GM12891 (cell line): ENCODE measurements around the gene GALM.

Source experiments
- PAX5 ChIP-seq: IDR thresholded peaks from 2 replicates; pipeline ENCODE4 v1.6.1; 2011; ENCODE audit warnings: low read length, moderate library complexity, mild to moderate bottlenecking; ENCODE audit not compliant: insufficient read depth, severe bottlenecking
- POLR2A ChIP-seq: IDR thresholded peaks from 2 replicates; pipeline ENCODE4 v1.6.1; 2011; ENCODE audit warnings: low read depth, low read length, control low read depth
- POLR2AphosphoS5 ChIP-seq: IDR thresholded peaks from 2 replicates; pipeline ENCODE4 v1.6.1; 2011; ENCODE audit warnings: low read depth, low read length, control low read depth
- POU2F2 ChIP-seq: IDR thresholded peaks from 2 replicates; pipeline ENCODE4 v1.6.1; 2011; ENCODE audit warnings: low read depth, mild to moderate bottlenecking, control low read depth, low read length, moderate library complexity
- SPI1 ChIP-seq: IDR thresholded peaks from 2 replicates; pipeline ENCODE4 v1.6.1; 2011; ENCODE audit warnings: low read depth, low read length, control low read depth
- TAF1 ChIP-seq: IDR thresholded peaks from 2 replicates; pipeline ENCODE4 v1.6.1; 2011; ENCODE audit warnings: low read depth, low read length, control low read depth

DNA sequence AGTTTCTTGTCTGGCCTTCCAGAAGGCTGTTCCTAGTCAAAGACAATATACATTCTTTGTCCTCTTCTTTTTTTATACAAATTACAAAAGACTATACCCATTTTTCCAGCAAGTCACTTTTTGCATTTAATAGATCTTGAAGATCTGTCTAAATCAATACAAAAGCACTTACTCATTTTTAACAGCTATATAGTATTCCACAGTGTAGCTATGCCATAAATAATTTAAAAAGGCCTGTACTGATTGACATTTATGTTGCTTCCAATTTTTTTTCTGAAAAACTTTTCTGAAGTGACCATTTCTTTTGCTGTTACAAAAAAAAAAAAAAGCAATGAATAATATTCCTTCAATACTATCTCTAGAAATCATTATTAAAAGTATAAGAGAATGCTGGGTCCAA lies 32.9 kb upstream of the GALM start:
- TF ChIP-seq POLR2AphosphoS5 (no peak), POLR2A (no peak), TAF1 (no peak), PAX5 (no peak), SPI1 (no peak), POU2F2 (no peak)
